Glomerular endothelial cell (primary cell): ENCODE results near the gene FRRS1L. TPM values are rescaled to one million over a fixed set of nuclear protein-coding genes. Genes with fewer than 3 reads are reported as not detected.
A peak's percentile ranks its signal among the peaks of the same experiment; 100 is the strongest.
"Not testable (repeated sequence)": the region's sequence is repeated elsewhere in the genome, so short reads cannot be mapped to it uniquely, and the experiment has no call there.

Experiments used
- DNase-seq: peaks from one replicate; pipeline ENCODE4 v3.0.0-alpha.2; 2011; ENCODE audit warnings: low read depth, low spot score; ENCODE audit errors: extremely low read depth
- total RNA-seq: library from RNA; depleted of rRNA; stranded (reverse); fragments of >200 nt; gene quantifications from 2 replicates; pipeline ENCODE4 v1.2.3, GENCODE V29; 2015

FRRS1L gene
- total RNA-seq, 1 donor from 2014 or later: 0.35 TPM

DNA sequence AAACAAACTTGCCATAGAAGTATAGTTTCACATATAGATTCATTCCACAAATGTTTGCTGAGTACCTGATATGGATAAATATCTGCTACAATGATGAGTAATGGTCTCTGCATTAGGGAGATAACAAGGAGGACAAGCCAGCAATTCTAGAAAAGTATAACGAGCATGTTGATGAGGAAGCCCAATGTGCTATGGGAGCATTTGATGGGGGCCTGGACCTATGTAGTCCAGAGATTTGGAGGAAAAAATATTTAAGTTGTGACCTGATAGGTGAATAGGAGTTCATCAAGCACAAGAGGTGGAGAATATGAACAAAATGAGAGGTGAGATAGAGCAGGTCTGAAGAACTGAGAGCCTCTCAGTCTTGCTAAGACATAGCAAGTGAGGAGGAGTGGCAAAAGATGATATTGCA lies 32.9 kb downstream of the FRRS1L start:
- DNase-seq: no peak

DNA sequence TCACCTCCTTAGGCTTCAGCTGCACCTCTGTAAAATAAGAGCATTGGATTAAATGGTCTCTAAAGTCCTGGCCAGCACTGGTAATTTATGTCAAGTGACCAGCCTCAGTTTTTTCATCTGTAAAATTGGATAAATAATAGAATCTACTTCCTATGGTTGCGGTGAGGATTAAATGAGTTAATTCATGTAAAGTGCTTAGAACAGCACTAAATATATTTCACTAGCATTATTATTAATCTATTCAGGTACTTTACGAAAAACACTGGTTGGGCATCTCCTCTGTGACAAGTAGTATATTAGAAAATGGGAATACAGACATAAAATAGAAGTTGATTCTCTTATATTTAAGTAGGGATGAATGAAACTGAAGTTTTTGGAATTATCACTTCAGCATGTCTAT lies 33.5 kb downstream of the FRRS1L start:
- DNase-seq: no peak

DNA sequence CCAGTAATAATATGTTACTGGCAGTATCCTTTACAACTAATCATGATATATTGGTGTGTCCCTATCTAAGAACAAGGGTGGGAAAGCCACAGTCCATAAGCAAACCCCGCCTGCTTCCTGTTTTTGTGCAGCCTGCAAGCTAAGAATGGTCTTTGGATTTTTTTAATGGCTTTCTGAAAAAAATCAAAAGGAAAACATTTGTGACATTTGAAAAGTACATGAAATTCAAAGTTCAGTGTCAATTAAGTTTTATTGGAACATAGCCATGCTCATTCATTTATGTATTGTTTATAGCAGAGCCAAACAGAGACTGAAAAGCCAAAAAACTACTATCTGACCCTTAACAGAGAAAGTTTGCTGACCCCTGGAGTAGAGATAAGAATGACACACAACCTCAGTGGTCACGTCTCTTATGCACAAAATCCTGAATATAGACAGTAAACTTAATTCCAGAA lies 34.5 kb downstream of the FRRS1L start:
- DNase-seq: no peak

DNA sequence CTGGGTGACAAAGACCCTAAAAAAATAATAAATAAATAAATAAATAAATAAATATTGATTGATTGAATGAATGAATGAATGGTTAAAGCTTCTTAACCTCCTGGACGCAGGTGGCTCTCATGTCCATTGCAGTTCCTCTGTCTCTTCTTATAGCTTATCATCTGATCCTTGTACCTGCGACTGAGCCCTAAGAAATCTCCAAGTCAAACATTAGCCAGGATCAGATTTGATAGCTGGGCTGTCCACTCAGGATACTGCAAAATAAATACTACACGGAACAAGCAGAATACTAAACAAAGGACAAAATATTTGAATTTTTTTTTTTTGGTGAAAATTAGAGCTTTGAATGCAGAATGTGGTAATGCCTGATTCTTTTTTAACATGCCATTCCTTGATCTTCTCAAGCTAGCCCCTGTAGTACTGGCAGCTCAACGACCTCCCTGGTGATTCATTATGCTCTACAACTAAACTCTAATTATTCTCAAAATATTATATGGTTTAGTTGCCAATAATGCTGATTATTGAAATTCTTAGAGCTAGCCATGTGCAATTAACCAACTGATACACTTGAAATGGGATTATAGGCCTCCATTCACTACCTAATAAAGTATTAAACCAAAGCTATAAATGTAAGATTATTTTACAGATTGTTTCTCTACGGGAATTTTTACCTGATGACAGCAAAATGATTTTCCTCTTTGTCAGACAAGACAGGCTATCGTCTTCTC lies 37.4 kb downstream of the FRRS1L start:
- no peak for DNase-seq

DNA sequence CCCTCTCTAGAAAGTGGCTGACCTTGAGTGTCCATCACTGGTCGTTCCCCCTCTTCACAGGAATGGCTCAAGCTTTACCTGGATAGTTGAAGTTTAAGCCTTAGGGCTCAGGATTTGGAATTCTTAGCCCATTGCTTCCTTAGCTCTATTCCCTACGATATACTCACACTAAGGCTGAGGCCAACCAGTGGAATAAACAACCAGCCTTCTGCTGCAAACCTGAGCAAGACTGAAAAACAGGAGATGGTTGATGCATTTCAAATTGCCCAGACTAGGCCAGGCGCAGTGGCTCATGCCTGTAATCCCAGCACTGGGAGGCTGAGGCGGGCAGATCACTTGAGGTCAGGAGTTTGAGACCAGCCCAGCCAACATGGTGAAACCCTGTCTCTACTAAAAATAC lies 40.4 kb downstream of the FRRS1L start:
- DNase-seq: not testable (repeated sequence)

DNA sequence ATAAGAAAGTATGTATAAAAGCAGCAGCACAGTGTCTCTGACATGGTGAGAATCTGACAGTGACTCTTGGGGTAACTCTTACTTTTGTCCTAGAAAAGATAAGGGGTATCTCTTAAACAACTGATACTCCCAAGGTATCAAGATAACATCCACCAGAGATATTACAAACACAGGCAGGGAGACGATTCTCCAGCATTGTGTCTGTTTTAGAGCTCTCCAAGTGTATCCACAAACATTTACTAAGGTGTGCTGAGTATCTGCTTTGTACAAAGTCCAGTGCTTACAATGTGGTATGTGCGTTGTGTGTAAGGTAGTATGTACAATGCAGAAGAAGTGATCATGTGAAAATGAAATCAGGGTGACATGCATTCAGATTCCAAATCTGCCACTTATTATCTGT lies 42.9 kb downstream of the FRRS1L start:
- no peak for DNase-seq

DNA sequence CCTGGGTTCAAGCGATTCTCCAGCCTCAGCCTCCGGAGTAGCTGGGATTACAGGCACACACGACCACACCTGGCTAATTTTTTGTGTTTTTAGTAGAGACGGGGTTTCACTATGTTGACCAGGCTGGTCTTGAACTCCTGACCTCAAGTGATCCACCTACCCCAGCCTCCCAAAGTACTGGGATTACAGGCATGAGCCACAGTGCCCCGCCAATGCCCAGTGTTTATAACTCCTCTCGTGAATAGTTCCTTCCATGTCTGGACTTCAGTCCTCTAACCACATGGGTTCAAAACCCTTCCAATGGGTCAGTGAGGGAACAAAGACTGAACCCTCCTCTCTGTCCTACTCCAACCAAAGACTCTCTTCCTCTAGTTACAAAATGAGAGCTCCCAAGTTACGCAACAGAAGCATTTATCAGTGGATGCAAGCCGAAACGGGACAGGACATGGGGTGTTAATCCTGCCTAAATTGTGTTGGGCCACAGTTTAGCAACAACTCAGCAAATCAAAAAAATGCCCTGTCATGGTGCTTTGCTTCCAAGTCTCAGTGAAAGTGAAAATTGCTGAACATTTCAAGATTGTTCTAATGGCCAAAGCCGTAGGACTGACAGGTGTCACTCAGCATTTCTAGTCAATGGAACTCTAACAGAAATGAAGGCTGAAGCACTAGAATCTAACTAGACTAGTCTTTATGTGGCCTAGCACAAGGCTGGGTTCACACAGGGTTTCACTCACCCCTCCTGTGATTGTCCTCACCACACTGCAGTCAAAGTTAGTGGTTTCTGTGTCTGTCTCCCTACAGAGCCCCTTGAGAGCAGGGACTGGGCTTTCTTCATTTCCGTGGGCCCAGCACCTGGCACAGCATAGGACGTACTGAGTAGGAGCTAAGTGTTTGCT lies 44.1 kb downstream of the FRRS1L start:
- no peak for DNase-seq

DNA sequence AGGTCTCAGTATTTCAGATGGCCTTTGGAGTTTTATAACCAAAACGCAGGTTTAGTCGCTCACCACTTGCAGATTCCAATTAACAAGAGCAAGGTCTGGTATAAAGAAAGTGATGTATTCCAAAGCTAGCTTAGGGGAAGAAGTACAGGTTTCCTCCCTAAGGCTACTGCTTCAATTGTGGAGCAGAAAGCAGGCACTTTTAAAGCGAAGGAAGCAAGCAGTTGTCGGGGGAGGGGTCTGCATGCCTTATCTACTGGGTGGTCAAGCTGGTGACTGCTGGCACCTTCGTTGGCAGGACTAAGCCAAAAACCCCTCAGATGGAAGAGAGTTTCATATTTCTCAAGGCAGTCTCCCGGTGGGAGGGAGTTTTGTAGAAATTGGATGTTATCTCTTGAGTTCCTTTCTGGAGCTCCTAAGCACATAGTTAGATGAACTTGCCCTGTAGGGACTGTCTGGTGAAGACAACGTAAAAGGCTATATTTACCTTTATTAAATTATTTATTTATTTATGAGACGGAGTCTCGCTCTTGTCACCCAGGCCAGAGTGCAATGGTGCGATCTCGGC lies 45.7 kb downstream of the FRRS1L start:
- DNase-seq: no peak

DNA sequence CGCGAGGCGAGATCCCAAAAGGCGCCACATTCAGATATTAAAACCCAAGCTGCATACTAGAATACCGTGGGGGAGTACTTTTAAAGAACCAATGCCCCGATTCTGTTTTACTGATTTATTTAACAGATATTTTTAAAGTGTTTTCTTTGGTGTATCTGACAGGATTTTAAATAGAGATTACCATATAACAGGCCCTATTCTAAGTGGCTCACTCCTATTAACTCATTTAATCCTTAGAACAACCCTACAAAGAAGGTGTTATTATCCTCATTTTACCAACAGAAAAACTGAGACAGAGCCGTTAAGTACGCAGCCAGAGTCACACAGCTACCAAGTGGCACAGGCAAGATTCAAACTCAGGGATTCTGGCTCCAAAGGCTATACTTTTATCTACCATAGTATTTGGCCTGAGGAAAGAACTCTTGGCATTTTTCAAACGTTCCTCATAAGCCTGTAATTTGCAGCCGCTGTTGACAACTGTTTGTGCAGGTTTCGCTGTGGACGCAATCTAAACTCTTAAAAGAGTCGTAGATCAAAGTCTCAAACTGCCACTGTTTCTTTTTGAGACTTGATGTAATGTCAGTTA lies 46.8 kb downstream of the FRRS1L start:
- DNase-seq: no peak

DNA sequence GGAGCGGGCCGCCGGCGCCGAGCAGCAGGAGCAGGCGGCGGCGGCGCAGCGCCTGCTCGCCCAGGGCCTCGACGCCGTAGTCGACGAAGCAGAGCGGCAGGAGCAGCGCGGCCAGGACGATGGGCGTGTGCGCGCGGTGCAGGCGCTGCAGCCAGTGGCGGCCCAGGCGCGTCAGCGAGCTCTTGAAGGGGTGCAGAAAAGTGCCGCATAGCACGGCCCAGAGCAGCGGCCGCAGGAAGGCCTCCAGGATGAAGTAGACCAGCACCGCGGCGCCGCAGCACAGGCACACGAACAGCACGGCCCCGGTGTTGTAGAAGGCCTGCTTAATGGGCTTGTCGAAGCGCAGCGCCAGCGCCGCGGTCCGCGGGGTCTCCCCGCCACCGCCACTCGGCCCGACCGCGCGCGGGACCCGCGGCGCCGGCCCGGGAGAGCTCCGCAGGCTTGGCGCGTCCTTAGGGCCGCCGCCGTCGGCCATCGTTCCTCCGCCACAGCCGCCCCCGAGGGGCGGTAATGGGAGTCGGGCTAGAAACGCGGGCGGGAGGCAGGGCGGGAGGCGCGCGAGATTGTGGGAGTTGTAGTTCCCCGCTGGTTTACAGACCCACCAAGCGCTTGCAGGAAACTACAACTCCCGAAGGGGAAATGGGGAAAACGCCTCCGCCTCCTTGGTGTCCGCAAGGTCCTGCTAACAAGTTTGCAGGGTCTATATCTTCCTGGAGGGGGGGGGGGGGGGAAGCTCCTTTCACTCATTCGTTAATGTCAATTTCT lies 47.4 kb downstream of the FRRS1L start, which contains the start of gene TMEM245:
Gene TMEM245 (minus strand): TSS at position 509 of the 765 bp plus-strand sequence. CDS start 34 bp downstream, at position 475.
- DNase-seq: peak; percentile 93

DNA sequence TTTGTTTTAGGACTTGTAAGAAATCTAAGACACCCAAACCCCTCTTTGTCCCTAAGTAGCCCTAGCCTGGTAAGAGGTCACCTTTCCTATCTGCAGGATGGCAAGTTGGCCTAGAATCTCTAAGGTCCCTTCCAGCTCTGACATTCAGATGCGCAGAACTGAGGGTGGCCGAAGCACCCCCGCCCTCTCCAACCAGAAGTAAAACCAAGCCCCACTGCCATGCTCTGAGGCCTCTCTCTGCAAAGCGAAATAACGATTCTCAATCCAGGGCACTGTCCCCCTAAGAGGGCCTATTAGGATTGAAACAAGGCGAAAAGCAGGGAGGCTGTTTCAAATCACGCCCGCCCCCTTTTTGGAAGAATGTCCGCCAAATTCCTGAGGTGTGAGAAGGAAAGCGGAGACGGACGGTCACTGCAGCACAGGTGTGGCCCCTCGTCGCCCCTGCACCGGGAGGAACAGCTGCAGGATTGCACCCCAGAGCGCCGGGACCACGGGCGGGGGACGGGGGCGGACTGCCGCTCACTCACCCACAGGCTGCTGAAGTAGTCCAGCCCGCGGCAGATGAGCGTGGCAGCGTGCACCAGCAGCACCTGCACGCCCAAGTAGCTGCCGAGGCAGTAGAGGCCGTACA lies 48.1 kb downstream of the FRRS1L start:
- no peak for DNase-seq

DNA sequence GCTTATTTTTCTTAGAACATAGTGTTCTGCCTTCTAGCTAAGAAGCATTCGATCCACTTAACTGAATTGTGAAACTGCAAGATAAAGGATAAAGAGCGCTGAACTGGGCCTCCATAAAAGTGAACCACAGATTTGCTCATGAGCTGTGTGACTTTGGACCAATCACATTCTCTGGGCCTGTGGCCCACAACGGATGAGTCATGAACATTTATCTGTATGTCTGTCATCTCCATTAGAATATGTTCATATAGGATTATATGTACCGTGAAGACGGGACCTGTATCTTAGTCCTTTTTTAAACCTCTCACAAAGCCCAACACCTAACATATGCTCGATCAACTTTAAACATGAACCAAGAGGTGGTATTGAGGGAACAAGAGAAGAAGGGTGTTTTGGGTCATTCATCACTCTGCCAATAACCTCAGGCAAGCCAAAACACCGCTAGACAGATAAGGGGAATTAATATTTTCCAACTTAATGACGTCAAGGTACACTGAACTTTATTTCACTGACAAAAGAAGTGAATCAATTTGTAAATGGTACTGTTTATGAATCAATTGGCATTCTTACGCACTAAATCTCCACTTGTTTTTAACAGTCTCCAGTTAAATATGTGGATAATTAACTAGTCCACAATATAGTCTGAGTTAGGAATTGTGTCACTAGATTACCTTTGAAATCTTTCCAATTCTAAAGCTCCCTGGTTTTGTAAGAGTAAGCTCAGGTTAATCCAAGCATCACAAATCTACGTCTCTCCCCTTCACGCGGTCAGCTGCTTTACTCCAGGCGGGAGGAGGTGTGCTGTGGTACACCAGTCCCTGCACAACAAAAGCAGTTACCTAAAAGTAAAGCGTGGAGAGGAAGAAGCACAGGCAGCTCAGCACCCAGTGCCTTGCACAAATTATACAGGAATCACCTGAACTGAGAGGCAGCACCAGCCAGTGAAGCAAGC lies 48.9 kb downstream of the FRRS1L start:
- no peak for DNase-seq

DNA sequence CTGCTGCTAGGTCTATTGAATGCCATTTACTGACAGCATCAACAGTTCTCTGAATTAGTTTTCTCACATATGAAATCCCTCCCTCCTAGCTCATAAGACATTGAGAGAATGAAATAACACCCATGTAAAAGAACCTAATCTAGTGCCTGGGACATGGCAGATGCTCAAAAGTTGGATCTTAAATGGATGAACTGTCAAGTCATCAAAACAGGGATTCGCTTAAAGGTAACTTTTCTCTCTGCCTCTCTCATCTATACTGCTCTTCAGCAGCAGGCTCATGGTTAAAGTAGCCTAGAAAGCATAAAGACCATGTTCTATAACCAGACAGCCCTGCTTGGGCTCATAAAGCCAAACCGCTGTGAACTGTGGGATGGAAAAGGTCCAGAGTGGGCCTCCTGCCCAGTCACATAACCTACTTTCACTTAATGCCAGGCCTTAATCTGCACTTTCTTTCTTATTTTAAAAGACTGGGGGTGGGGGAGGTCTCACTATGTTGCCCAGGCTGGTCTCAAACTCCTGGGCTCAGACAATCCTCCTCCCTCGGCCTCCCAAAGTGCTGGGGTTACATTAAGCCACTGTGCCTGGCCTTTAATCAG lies 51.0 kb downstream of the FRRS1L start:
- no peak for DNase-seq

DNA sequence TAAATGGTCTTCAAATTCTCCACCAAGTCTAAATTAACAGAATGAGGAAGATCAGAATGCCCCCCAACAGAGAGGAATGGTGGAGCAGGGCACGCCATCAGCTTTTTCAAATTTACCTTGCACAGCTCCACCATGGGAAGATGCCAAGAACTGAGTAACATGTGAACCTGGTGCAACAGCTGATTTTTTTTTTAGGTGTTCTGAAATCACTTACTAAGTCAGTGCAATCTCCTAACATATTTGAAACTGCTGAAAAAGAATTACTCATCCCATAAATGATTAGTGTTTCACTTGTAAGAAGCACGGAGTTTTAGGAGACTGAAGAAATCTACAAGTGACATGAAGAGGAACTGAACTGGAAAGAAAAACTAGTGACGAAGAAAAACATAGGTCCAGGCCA lies 52.4 kb downstream of the FRRS1L start:
- no peak for DNase-seq

DNA sequence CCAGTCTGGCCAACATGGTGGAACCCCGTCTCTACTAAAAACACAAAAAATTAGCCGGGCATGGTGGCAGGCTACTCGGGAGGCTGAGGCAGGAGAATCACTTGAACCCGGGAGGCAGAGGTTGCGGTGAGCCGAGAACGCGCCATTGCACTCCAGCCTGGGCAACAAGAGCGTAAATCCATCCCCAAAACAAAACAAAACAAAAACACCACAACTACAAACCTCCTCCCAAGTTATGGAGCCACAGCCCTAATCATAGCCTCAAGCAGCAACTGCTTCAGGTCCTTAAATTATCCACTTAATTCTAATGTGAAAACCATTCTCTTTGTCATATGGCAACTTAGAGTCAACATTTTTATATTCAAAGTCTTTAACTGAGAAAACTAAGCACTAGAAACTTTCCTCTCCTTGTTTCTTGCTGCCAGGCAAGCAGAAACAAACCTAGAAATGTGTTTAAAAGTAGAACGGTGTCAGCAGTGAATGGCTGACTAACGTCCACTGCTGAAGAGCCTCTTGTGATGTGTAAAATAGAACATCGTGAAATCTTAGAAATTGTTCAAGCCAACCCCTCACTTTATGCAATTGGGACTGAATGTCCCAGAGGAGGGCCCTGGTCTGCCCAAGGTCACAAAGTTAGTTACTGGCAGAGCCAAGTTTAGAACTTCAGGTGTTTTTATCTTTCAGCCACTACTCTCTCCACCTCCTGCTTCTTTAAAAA lies 53.0 kb downstream of the FRRS1L start:
- no peak for DNase-seq

DNA sequence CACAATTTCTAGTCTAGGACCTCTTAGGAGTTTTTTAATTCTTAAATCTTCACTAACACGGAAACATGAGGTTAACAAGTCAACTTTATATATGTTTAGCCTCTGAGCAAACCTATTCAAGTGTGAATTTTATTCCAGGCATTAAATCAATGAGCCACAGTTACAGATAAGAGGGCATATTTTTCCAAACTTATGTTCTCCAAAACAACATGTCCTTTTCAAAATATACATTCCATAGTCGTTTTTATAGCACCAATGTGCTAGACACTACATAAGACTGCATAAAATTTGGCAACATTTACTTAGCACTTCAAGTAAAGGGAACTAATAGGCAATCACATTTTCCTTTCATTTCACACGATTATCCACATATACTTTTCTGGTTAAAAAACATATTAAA lies 53.8 kb downstream of the FRRS1L start:
- no peak for DNase-seq

DNA sequence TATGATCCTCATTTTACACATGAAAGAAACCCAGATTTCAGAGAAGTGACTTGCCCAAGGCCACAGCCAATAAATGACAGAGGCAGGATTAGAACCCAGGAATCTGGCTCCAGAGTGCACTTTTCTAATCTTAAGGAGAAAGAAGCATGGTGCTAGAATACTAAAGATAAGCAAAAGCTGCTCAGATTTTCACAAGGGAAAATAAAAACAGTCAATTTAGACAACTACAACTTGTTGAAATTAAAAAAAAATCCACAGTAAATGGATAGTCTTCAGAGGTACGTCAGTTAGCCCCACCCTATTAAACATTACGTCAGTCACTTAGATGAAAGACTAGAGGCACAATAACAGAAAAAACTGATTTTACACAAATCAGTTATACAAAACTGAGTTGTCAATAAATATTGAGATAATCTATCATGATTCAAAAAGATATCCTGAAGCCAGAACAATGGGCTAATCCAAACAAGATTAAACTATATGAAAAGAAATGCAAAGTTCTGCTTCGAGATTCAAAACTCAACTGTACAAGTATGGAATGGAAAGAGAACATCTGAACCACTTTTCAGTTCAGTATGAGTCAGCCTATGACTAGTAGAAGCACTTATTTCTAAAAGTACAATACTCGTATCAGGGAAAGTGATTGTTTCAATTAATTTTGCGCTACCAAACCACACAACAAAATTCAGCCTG lies 56.6 kb downstream of the FRRS1L start:
- DNase-seq: no peak
